HG02763 (cell line): ENCODE measurements around the gene LRAT.
"Not testable (repeated sequence)": the region's sequence is repeated elsewhere in the genome, so short reads cannot be mapped to it uniquely, and the experiment has no call there.

Experiments
- ATAC-seq: cut with Tn5 transposase; IDR thresholded peaks from one replicate; pipeline ENCODE4 v1.9.1; 2021; ENCODE audit warnings: mild to moderate bottlenecking, moderate library complexity; ENCODE audit not compliant: unreplicated experiment

Gene LRAT

DNA sequence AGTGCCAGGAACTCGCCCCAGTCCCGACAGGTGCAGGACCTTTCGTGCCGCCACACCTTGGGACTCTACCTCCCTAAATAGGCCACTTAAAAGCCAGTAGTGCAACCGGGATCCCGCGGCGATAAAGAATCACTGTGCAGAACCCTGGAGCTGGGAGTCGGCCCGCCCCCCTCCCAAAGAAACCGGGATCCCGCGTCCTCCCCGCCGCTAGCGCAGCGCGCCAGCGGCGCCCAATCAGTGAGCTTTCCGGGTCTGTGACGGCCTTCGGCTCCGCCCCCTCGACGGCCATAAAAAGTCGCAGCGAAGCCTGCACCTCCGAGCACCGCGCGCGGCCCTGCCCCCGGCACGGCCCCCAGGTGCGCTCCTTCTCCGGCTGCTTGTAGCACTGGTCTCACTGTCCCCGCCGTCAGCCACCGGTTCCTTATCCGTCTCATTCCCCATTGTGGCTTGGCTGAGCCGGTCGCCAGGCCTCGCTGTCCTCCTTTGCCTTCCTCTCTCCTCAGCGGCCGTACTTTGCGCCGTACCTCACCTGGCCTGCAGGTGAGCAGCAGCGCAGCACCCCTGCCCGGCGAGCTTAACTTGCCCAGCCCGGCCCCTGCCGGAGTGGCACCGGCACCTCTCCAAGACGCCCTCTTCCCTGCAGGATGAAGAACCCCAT, at the start of gene LRAT:
TSS of gene LRAT (plus strand) at position 318 of the 658 bp plus-strand sequence. CDS start at position 645, 327 bp downstream.
- peak; percentile 54 for ATAC-seq

DNA sequence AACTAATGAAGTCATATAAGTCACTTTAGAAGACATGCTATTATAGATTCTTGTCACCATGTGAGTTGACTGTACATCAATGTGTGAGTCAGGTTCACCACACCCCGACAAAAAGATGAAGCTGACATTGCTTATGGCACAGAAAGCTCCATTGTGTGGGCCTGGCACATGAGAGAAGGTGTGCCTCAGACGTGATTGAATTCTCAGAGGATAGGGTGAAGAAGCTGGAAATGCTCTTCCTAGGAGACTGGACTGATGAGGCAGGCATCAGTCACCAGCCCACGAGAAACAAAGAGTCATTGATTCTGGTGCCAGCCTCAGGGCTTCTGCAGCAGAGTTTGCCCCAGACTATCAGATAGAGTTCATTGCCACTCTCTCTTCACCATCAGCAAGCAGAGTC, 35.9 kb upstream of the LRAT start:
- no peak for ATAC-seq

DNA sequence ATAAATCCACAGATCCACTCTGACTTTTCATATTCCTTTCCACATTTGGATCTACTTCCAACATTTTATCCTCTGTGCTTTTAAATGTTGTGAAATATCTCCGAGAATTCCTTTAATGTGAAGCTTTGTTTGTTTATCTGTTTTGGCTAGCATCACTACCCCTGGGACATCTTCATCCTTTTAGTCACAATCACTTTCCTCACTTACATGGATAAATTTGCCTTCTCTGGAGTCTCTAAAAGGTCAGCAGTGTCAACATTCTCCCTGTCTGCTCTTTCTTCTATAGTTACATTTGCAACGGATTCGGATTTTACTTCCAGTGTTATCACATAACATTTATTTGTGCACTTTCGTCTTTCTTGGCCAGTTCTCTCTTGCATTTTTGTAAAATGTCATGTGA, 34.2 kb upstream of the LRAT start:
- ATAC-seq = no peak

DNA sequence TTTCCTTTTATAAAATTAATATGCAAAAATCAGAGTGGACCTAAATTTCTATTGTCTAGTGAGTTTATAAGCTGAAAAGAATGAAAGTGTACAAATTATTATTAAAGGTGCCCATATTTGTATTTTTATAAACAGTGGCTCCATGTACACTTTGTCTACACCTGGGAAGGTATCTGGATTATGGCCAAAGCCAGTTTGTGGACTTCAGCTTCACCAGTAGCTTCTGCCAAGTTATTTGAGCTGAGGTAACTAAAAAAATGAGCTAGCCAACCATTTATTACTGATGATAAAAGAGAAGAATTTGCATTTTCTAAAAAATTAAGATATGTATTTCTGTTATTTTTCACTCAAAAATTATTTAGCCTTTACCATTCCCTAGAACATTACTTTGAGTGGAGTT, 32.3 kb upstream of the LRAT start:
- ATAC-seq = no peak

DNA sequence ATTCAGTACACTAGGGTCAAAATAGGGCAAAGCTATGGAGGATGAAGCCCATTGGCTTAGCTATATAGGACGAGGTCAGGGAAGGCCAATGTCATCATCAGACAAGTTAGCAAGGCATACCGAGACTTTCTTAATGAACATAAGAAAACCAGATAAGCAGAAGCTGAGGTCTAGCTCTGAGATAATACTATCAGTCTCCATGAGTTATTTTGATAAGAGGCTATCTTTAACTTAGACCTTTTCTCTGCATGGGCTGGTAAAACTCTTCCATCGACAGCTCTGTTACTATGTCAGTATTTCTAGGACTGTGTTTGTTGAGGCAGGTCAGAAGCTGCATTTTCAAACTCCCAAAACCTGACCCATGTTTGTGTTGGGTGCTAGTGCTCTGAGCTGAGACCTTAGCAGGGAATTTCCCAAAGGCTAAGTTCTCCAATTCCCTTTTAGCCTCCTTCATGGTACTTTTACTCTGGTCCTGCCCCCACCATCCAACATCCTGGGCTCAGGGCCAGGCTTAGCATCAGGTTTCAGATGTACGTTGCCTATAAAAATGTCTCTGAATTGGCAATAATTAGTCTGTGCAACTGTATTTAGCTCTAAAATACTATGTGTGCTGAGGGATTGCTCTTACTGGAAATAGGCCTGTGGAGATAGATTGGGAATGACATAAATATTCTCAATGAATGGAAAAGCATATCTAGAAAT, 29.3 kb upstream of the LRAT start:
- no peak for ATAC-seq

DNA sequence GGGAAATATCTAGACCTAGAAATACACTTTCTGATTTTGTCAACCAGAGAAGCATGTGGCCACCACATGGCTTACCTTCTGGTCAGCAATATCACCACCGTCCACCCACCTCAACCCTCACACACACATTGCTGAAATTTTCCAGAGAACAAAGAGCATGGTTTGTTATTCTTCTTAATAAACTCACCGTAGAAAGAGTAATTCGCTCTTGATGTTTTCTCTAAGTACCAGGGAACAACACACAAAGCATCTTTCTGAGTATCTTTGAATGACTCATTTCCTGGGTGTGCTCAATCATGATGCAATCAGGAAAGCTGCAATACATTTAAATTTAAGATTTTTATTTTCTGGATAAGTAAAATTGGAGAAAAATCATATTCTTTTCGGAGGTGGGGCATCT, 24.7 kb upstream of the LRAT start:
- no peak for ATAC-seq

DNA sequence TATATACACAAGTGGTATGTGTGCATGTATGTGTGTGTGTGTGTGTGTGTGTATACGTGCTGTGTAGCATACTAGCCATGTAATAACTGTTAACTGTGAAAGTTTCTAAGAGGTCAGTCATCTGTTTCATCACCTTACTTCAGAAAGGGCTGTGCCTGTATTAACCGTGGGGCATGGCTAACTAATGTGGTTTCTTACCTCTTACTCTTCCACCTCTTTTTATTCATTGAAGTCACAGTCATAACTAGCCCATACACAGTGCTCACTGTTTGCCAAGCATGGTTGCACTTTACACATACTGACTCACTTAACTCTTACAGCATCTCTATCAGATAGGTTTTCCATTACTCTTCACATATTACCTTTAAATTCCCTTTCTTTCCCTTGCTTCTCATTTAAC, 23.7 kb upstream of the LRAT start:
- peak; percentile 48 for ATAC-seq

DNA sequence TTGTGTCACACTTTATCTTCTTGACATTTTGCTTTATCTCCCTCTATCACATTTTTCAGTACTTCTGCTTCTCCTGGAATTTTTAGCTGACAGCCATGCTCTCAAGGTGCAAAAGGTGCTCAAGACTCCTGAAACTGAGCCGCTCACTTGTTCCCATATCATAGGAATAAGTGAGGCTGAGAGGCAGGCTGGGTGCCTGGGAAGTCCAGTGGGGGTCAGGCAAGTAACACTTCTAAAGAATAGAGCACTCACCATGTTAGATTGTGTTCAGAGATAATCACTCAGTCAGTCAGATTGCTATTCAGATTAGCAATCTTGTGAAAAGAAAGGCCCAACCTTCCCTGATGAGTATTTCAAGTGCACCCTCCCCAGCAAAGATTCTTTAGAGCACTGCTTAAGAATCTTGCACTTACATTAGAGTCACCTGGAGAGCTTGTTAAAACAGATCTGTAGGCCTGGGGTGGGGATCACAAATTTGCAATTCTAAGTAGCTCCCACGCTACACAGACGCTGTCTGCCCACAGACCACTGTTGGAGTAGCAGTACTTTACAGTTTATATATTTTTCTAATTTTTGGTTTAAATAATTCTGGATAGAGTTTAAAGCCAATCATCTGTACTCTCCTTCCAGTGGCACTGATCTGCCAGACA, 23.1 kb upstream of the LRAT start:
- no peak for ATAC-seq

DNA sequence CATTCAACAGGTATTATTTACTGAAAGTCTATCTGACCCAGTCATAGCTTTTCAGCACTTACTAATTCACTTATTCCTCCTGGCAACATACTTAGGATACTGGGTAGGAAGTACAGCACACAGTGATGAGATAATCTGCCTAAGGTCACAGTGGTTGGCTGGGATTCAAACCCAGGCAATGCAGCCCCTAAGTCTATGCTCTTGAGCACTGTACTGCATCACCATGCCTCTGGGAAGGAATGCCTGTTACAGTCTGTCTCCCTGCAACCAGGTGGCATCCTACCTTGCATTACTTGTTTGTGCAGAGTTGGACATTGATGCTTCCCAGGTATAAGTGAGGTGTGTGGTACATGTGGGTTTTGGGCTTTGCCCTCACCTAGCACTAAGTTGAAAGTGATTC, 21.5 kb upstream of the LRAT start:
- ATAC-seq = no peak

DNA sequence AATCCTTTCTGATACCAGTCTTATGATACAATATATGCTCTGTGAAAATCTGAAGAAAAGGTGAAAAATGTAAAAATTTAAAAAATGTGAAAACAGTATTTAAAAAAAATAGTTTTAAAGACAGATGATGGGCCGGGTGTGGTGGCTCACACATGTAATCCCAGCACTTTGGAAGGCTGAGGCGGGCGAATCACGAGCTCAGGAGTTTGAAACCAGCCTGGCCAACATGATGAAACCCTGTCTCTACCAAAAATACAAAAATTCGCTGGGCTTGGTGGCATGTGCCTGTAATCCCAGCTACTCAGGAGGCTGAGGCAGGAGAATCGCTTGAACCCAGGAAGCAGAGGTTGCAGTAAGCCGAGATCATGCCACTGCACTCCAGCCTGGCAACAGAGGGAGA, 20.2 kb upstream of the LRAT start:
- ATAC-seq = not testable (repeated sequence)

DNA sequence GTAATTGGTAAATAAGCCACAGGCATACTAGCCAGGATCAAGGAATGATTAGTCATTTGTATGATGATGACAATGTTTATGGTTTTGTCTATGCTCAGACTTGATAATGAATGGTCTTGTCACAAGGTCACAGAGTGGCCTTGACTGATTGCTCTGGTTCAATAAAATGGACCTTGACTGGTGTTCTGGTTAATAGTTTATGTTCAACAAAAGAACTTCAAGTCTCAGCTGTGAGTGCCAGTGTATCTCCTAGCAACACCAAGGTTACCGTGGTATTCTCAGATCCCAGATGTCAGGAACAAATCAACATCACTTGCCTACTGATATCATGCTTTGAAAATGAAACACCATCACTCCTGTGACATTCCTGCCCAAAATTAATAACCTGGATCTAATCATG, 16.3 kb upstream of the LRAT start:
- ATAC-seq = no peak

DNA sequence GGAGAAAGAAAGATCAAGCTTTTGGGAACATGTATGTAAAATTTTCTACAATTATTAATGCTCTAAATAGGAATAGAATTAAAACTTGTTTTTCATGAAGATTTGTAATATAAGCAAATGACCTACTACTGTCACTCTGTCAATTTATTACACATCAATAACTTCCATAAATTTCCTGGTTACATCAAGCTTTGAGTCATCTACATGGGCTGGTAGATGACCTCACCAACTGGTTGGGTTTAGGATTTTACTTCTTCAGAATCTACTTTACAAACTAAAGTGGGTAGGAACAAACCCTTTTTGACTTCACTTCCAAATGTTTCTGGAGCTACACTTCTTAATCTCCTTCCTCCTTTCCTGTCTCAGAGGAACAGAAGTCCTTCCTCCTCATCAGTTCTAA, 12.0 kb upstream of the LRAT start:
- ATAC-seq = no peak

DNA sequence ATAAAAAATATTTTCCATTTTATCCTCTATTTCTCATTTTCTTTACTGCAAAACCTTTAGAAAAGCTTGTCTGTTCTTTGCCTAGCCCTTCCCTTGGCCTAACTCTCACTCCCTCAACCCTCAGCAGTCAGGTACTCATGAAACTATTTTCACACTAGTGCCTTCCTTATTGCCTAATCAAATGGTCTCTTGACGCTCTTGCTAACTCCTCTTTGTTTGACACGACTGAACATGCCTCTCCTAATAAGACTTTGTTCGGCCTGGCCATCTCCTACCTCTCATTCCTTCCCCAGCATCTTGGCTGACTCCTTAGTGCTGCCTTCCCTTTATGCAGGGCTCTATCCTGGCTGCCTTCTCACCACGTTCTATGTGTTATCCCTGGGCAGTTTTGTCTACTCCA, 11.1 kb upstream of the LRAT start:
- ATAC-seq = no peak

DNA sequence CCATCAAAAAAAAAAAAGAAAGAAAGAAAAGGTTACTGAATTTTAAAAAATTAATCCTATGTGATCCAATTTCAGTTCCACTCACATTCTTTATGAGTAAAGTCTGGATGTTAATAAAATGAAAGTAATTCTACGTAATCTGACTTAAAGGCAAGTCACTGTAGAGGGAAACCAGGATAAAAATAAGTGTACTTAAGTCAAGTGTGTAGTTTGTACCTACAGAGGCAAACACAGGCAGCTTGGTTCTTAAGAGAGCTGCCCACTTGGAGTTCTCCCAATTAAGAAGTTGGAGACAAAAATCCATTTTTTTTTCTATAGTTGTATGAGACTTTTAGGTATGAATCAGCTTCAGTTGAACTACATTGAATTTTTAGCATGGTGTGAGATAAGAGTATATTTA, 7.0 kb upstream of the LRAT start:
- no peak for ATAC-seq

DNA sequence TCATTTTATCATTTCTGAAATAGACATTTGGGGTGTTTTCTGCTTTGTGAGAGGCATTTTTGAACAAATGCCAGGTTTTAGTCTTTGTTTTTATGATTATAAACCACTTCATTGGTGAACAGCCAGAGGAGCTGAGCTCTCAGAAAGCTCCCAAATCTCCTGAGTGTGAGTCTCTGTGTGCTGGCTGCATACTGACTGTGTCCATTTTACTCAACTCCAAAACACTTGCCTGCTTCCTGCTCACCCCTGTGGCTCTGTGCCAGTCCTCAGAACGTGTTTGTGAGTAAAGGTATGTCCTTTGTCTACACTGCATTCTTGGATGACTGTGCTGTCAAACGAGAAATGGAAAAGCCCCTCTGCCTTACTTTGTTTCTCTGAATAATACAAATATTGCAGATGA, 5.4 kb upstream of the LRAT start:
- ATAC-seq = no peak

DNA sequence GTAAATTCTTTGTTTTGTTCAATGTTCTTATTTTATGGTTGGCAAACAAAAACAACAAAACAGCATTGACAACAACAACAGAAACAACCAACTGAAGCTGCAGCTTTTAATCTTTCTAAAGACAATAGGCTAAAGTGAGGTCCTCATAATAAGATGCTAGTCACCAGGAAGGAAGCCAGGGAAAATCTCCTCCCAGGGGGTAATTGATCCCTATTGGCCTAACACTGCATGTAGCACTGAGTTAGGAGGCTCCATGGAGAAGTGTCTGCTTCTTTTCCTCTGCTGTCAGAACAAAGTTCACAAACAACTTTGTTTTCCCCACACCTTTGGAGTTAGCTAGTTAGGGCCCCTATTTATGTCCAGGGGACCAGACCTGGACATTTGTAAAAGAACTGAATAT, 4.7 kb upstream of the LRAT start:
- ATAC-seq = no peak

DNA sequence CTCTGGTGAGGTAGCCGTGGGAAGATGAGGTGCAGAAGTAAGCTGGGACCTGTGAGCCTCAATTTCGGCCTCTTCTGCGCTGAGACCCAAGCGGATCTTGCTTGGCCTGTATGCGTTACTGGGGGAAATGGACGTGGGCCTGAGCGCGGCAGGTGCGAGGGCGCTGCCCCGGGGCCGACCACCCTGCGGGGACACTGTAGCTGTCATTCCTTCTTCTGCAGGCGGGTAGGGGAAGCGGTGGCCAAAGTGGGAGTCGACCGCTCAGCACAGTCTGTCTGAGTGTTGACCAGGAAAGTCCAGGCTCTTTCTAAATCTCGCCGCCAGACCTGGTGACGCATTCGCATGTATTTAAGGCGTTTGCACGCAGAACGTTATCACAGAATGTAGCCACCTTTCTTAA, 3.3 kb upstream of the LRAT start:
- no peak for ATAC-seq

DNA sequence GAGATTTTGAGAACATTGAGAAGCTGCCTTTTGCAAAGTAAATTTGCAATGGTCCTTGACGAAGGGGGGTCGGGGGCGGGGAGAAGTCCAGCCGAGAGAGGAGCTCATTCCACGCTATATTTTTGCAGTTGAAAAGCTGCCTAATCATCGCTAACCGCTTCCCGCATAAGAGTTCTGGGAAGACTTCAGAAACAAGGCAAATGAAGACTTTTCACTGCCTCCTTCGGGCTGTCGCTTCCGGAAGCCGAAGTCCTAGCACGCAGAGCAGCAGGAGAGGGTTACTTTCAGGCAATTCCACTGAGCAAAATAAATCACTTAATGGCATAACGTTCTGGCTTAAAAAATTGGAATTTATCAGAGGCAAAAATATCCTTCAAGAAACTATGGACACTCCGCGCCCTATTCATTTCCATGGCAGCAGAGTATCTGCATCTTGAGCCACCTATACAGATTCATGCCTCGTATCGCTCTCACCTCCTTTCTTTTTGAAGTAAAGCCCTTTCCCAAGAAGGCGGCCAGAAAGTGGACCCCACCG, 2.6 kb upstream of the LRAT start:
- ATAC-seq = no peak

DNA sequence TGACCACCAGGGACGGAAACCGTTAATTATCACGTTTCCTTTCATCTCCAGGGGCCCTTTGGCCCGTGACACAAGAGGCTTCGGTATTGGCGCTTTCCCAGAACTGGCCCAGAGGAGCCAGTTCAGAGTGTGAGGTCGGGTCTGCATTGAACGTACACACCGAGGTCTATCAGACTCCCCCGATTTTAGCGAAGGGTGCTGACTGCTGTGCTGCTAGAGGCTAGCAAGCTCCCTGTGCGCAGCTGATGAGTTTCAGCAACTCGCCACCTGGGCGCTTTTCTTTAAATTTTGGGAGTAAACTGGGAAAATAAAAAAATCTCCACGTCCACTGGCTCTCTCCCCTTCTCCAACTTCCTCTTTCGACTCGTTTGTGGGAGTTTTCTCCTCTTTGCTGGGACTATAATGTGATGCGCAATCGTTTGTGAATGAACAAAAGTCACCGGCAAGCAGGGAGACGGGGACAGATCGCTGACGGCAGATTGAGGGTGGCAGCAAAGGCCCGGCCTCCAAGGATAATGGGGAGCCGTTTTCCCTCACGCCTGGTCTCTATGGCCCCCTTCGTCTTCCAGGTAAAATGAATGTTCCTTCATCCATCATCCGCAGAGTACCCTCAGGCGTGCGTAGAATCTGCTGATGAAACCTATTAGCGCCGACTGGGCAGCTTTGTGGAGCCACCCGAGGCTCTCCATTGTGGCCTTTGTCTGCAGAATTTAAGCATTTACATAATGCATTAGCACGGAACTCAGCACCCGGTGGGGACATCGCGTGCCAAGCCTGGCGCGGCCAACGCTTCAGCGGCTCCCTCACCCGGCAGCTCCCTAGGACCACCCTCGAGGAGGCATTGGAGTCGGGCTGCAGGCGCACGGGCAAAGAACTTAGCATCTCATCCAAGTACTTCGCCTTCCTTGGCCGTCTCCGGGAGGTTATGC, 1.6 kb upstream of the LRAT start:
- no peak for ATAC-seq

DNA sequence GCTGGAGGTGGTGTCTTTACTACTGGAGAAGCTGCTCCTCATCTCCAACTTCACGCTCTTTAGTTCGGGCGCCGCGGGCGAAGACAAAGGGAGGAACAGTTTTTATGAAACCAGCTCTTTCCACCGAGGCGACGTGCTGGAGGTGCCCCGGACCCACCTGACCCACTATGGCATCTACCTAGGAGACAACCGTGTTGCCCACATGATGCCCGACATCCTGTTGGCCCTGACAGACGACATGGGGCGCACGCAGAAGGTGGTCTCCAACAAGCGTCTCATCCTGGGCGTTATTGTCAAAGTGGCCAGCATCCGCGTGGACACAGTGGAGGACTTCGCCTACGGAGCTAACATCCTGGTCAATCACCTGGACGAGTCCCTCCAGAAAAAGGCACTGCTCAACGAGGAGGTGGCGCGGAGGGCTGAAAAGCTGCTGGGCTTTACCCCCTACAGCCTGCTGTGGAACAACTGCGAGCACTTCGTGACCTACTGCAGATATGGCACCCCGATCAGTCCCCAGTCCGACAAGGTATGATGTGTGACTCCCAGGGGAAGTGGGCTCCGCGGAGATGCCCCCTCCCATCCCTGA, 634 bp downstream of the LRAT start:
- no peak for ATAC-seq

DNA sequence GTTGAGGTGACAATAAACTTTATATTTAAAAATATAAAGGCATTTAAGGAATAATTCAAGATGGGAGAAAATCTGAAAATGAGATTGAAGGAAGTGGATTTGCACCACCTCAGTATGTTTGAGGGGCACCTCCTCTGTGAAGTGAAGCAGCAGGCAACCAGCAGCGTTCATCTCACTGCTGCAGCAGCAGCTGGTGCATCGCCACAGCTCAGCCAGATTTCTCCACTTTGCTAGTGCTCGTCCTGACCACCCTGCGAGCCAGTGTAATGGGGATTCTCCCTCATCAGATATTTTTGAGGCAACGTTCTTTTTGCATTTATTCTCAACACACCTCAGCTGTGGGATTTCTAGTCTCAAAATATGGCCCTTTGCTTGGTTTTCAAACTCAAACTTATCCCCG, 13.9 kb downstream of the LRAT start:
- no peak for ATAC-seq
